ENCODE data around the gene TNRC6C. TPM values are rescaled to one million over a fixed set of nuclear protein-coding genes. Genes with fewer than 3 reads are reported as not detected.
A peak's percentile ranks its signal among the peaks of the same experiment; 100 is the strongest.

TNRC6C gene
- total and polyA plus RNA-seq, 9 of the 15 experiments (the other 6 are each of a cell fraction or from before 2014, with no cell fraction given), result 0.20 to 4.9 (median 2.3) TPM

- TF ChIP-seq RERE (CRISPR knock-in tag; IDR thresholded peaks at IDR 0.05; ENCODE audit: borderline replicate concordance) (no peak), ZNF639 (CRISPR knock-in tag; conservative IDR thresholded peaks at IDR 0.05 in 1 of 2, IDR thresholded peaks at IDR 0.05 in 1 of 2) (no peak), SIN3A (IDR thresholded peaks at IDR 0.05; ENCODE audit: borderline replicate concordance in 2 of 2, control insufficient read depth in 1 of 2, low read depth in 2 of 2, low read length in 2 of 2) (no peak), ZNF146 (CRISPR knock-in tag; IDR thresholded peaks at IDR 0.05; ENCODE audit: unreplicated experiment) (no peak), RFX1 (IDR thresholded peaks at IDR 0.05) (no peak), HMGN3 (IDR thresholded peaks at IDR 0.05; ENCODE audit: borderline replicate concordance, extremely low read depth, insufficient read length, low read depth, low read length) (peak; percentile 61), DEAF1 (CRISPR knock-in tag; IDR thresholded peaks at IDR 0.05) (peak; percentile 93), ZBTB2 (IDR thresholded peaks at IDR 0.05) (no peak), SMAD3 (CRISPR knock-in tag; conservative IDR thresholded peaks at IDR 0.05) (no peak), JUND (IDR thresholded peaks at IDR 0.05; ENCODE audit: borderline replicate concordance, low read depth, low read length) (peak; percentile 31; the same call in 1 of the 2 replicates), JUND (tag; IDR thresholded peaks at IDR 0.05; ENCODE audit: borderline replicate concordance, low read depth, low read length) (no peak; the same call in 2 of the 3 replicates), GABPA (tag; conservative IDR thresholded peaks at IDR 0.05; ENCODE audit: low read depth) (no peak), RBM15 (IDR thresholded peaks at IDR 0.05; ENCODE audit: insufficient read depth, low read length) (no peak)
Measured at GRCh38 chr17:78112518-78113471, 154.3 kb downstream of the TNRC6C start (continued).
